Epithelial cell of esophagus (primary cell): ENCODE measurements around the gene FYCO1.

Source experiments
- DNase-seq: peaks from one replicate; pipeline ENCODE4 v3.0.0; 2010; ENCODE audit warnings: low read depth
- H3K4me3 ChIP-seq: 2 replicates; pipeline ENCODE4 v1.5.1; 2011; ENCODE audit warnings: mild to moderate bottlenecking, low read length, control low read depth
- TF ChIP-seq, protein P1 (sequence below): IDR thresholded peaks from 2 replicates; pipeline ENCODE4 v1.5.1; 2011; ENCODE audit warnings: low read depth, mild to moderate bottlenecking, low read length, control low read depth, inconsistent platforms; ENCODE audit not compliant: insufficient read depth; ENCODE audit errors: missing control alignments

FYCO1 gene

DNA sequence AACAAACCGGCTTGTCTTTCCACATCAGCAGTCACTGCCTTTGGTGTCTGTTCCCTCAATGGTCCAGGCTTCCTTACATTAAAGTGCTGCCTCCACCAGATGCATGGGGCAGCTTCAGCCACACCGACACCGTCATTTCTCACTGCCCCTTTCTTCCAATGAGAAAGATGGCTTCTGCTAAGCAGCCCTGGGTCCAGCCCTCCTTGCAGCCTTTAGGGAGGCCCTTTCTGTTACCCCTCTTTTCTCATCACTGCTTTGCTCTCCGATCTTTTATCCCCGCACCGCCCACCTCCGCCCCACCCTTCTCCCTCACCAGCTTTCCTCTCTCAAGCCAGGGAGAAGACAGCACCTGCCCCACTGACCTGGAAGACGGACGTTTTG, 80.6 kb downstream of the FYCO1 start:
- H3K4me3 ChIP-seq: no peak overlapping the region
- DNase-seq: no peak
- TF ChIP-seq, protein P1, sequence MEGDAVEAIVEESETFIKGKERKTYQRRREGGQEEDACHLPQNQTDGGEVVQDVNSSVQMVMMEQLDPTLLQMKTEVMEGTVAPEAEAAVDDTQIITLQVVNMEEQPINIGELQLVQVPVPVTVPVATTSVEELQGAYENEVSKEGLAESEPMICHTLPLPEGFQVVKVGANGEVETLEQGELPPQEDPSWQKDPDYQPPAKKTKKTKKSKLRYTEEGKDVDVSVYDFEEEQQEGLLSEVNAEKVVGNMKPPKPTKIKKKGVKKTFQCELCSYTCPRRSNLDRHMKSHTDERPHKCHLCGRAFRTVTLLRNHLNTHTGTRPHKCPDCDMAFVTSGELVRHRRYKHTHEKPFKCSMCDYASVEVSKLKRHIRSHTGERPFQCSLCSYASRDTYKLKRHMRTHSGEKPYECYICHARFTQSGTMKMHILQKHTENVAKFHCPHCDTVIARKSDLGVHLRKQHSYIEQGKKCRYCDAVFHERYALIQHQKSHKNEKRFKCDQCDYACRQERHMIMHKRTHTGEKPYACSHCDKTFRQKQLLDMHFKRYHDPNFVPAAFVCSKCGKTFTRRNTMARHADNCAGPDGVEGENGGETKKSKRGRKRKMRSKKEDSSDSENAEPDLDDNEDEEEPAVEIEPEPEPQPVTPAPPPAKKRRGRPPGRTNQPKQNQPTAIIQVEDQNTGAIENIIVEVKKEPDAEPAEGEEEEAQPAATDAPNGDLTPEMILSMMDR: no peak

DNA sequence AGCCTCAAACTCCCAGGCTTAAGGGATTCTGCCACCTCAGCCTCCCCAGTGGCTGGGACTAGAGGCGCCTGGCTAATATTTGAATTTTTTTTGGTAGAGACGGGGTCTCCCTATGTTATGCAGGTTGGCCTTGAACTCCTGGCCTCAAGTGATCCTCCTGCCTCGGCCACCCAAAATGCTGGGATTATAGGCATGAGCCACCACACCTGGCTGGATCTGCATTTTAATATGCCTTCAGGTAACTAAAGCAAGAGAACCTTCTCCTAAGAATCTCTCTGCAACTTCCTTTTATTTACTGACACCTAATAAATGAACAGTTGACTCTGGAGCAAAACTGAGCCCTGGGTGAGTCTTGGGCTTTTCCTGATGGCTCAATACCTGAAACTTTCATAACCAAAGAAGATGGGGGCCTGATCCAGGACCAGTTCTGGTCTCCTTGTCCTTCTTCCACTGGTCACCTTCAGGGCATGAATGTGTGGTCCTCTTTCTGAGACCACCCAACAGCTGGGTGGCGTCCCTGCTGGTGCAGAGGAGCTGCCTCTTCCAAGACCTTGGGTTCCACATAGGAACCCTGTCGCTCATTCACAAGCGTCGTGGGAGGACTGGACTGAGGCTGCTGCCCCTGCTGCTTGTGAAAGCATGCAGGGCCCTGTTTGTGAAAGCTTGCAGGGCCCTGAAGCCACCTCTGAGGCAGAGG, 81.1 kb downstream of the FYCO1 start:
- no peak for DNase-seq
- H3K4me3 ChIP-seq: no peak overlapping the region
- TF ChIP-seq, protein P1: no peak

DNA sequence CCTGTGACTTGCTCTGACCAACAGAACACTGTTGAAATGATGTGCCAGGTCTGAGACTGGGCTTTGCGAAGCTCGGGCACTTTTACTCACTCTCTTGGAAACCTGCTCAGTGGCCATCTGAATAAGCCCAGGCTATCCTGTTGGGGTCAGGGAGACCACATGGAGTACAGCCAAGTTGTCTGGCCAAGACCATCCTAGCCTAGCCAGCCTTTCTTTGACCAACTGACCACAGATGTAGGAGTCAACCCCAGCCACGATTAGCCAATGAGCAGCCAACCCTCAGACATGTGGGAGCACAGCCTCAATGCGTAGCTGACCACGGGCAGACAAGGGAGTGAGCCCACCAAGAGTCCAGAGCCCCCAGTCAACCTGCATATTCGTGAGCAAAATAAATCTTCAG, 83.2 kb downstream of the FYCO1 start:
- TF ChIP-seq, protein P1: no peak
- DNase-seq: no peak
- no peak overlapping the region for H3K4me3 ChIP-seq

DNA sequence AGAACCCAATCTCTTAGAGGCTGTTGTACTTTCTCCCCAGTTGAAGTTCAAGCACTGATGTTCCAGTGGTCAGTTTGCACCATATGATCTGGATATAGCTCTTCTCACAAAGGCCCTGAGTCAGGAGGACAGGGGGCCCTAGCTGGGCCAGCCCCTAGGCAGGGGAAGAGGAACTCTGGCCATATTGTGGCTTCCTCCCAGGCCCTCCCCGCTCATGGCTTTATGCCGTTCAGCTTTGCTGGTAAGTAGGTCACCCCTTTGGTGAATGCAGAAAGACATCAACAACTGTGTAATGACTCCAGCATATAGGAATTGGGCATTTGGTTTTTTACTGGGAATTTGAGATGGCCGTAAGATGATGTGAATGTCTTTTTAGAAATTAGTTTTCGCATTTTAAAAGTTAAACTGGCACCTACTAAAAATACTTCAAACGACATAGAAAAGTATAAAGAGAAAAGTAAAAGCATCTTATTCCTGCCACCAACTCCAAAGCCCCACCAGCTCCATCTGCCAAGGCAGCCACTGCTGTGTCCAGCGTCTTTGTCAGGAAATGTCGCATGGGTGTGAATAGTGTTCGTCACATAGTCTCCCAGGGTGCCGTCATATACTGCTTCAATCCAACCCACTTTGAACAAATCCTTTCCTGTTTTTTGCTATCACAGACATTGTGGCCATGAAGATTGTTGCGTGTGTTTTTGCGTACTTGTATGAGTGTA, 84.0 kb downstream of the FYCO1 start:
- no peak for DNase-seq
- TF ChIP-seq, protein P1: no peak
- H3K4me3 ChIP-seq: no peak overlapping the region

DNA sequence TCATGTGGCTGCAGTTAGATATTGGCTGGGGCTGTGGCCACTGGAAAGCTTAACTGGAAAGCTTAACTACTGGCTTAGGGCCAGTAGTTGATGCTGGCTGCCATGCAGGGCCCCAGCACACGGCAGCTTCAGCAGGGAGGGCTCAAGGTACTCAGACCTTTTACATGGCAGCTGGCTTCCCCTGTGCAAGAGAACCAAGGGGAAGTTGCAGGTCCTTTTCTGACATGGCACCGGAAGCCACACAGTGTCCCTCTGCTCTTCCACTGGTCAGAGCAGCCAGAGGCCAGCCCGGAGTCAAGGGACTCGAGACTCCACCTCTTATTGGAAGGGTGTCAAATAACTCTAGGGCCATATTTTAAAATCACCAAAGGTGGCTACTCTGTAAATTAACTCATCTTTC, 84.7 kb downstream of the FYCO1 start:
- TF ChIP-seq, protein P1: no peak

DNA sequence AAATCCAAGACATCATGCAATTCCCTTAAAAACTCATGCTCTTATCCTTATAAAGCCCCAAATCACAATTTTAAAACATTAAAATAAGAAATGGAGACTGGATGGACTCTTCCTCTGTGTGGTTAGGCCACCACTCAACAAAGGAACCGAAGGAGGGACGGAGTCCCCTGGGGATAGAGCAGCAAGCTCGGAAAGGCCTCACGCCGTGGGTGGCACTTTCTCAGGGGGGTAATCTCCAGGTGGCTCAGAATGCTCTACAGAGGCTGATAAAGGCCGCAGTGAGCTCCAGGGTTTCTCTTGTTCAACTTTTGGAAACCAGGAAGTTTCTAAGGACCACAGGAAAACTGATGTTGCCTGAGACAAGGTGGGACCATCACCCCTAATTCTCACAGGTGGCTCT, 86.1 kb downstream of the FYCO1 start:
- no peak for DNase-seq
- no peak overlapping the region for H3K4me3 ChIP-seq
- TF ChIP-seq, protein P1: no peak

More for the DNA sequence above, 84.7 kb downstream of the FYCO1 start:
- H3K4me3 ChIP-seq: no peak overlapping the region
- DNase-seq: no peak
